Fibroblast of mammary gland (primary cell): Measurements from ENCODE around the gene NSUN5.

ENCODE experiments used
- DNase-seq: peaks from one replicate; pipeline ENCODE4 v3.0.0-alpha.2; 2010; ENCODE audit warnings: low read depth
- H3K4me3 ChIP-seq: 2 replicates; pipeline ENCODE4 v1.5.1; 2011; ENCODE audit warnings: low read depth, mild to moderate bottlenecking, low read length, moderate library complexity; ENCODE audit not compliant: control insufficient read depth
- CTCF ChIP-seq: conservative IDR thresholded peaks from 2 replicates; pipeline ENCODE4 v1.5.1; 2011; ENCODE audit warnings: low read depth, low read length, inconsistent platforms; ENCODE audit not compliant: control insufficient read depth, insufficient read depth

The NSUN5 gene

GRCh38 chr7:73308665-73309214 lies at the start of gene NSUN5:
Gene NSUN5, minus strand, starts transcription at chr7:73308826. Its CDS starts 36 bp downstream, at chr7:73308790.
- TF ChIP-seq CTCF, result no peak
- peak; percentile 65 for DNase-seq
- H3K4me3 ChIP-seq, result peak within 1 kb of the TSS; percentile 69

GRCh38 chr7:73356159-73356558 lies 47.5 kb upstream of the NSUN5 start:
- no peak for DNase-seq
- no peak for TF ChIP-seq CTCF
- H3K4me3 ChIP-seq, result no peak overlapping the region

- DNase-seq, result no peak
- no peak for TF ChIP-seq CTCF
Observed at GRCh38 chr7:73354821-73355220, 46.2 kb upstream of the NSUN5 start.

GRCh38 chr7:73354196-73354595 lies 45.6 kb upstream of the NSUN5 start:
- DNase-seq, result no peak

More at GRCh38 chr7:73354821-73355220, 46.2 kb upstream of the NSUN5 start:
- H3K4me3 ChIP-seq, result no peak overlapping the region

GRCh38 chr7:73353243-73353642 lies 44.6 kb upstream of the NSUN5 start:
- no peak for DNase-seq
- no peak overlapping the region for H3K4me3 ChIP-seq
- no peak for TF ChIP-seq CTCF

More at GRCh38 chr7:73354196-73354595, 45.6 kb upstream of the NSUN5 start:
- TF ChIP-seq CTCF, result no peak
- no peak overlapping the region for H3K4me3 ChIP-seq

GRCh38 chr7:73352784-73353183 lies 44.2 kb upstream of the NSUN5 start:
- no peak for TF ChIP-seq CTCF
- no peak overlapping the region for H3K4me3 ChIP-seq
- no peak for DNase-seq

GRCh38 chr7:73351447-73352167 lies 43.0 kb upstream of the NSUN5 start:
- H3K4me3 ChIP-seq, result no peak overlapping the region
- TF ChIP-seq CTCF, result no peak
- DNase-seq, result no peak
